Measurements from ENCODE around the gene GAL3ST1. TPM values are rescaled to one million over a fixed set of nuclear protein-coding genes. Genes with fewer than 3 reads are reported as not detected.

Gene GAL3ST1
- total RNA-seq, 1 donor from 2014 or later = 2.6 TPM

DNA sequence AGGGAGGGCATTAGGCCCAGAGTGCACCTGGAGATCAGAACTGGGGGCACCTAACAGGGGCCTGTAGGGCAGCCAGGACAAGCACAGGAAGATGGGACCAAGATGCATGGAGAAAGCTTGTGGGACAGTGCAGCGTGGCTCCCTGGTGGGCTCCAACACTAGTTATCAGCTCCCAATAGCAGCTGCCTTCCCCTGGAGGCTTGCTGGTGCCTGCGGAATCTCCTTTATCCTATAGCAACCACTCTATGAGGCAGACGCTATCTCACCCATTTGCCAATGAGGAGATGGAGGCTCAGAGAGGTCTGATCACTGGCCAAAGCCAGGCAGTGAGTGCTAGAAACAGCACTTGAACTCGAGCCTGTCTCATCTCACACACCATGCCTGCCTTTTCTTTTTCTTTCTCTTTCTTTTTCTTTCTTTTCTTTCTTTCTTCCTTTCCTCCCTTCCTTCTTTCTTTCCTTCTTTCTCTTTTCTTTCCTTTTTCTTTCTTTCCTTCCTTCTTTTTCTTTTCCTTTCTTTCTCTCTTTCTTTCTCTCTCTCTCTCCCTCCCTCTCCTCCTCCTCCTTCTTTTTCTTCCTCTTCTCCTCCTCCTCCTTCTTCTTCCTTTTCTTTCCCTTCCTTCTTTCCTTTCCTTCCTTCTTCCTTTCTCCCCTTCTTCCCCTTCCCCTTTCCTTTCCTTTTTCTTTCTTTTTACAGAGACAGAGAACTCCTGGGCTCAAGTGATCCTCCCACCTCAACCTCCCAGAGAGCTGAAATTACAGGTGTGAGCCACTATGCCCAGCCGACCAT is 52.9 kb downstream of the GAL3ST1 start:
- no peaks in the 10 kb centered on the region for H3K9me3 ChIP-seq (ENCODE audit: control insufficient read depth in 3 of 3, low read length in 3 of 3)

DNA sequence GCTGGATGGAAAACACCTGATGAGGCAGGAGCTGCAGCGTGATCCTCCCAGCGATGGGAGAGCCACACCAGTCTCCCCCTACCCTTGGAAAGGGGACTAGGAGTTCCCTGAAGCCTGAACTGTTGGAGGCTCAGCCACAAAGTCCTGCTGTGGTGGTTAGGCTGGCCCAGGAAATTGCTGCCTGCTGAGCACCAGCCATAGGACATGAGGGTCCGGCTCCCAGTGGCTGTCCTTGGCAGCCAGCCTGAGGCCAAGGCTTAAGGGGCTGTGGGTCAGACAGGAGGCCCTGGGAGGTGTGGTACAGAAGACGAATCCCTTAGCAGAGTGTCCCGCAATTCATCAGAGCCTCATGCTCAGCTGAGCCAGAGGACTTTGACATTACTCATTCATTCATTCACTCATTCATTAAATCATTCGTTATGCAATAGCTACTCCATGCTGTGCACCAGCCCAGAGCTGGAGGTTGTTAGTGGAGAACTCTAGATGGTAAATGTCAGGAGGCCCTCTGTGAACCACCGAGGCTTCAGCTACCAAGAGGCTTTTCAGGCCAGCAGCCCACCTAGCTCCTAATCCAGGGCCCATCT is 54.5 kb downstream of the GAL3ST1 start:
- H3K4me3 ChIP-seq (ENCODE audit: low read length in 3 of 3) = no peak overlapping the region
- H3K9ac ChIP-seq (ENCODE audit: low read depth in 1 of 3, low read length in 3 of 3) = no peak overlapping the region
- H3K4me1 ChIP-seq (ENCODE audit: control insufficient read depth in 3 of 3, insufficient read depth in 3 of 3, low read length in 3 of 3) = no peaks in the 10 kb centered on the region
- H3K27me3 ChIP-seq (ENCODE audit: control insufficient read depth in 3 of 3, insufficient read depth in 3 of 3, low read length in 3 of 3) = peaks cover 0 to 15% (median 4%) of the 10 kb centered on the region in 3 donors
- H3K9me3 ChIP-seq (ENCODE audit: control insufficient read depth in 3 of 3, low read length in 3 of 3) = no peaks in the 10 kb centered on the region
- H3K27ac ChIP-seq (ENCODE audit: low read depth, low read length) = no peak overlapping the region
- H3K36me3 ChIP-seq (ENCODE audit: control insufficient read depth in 3 of 3, insufficient read depth in 3 of 3, low read length in 3 of 3) = no peaks in the 10 kb centered on the region

More for the DNA sequence above, 52.9 kb downstream of the GAL3ST1 start:
- Histone ChIP-seq H3K27me3 (ENCODE audit: control insufficient read depth in 3 of 3, insufficient read depth in 3 of 3, low read length in 3 of 3) (peaks cover under 1 to 15% (median 4%) of the 10 kb centered on the region in 3 donors), H3K9ac (ENCODE audit: low read depth in 1 of 3, low read length in 3 of 3) (no peak overlapping the region), H3K4me1 (ENCODE audit: control insufficient read depth in 3 of 3, insufficient read depth in 3 of 3, low read length in 3 of 3) (no peaks in the 10 kb centered on the region), H3K27ac (ENCODE audit: low read depth, low read length) (no peak overlapping the region), H3K4me3 (ENCODE audit: low read length in 3 of 3) (no peak overlapping the region), H3K36me3 (ENCODE audit: control insufficient read depth in 3 of 3, insufficient read depth in 3 of 3, low read length in 3 of 3) (no peaks in the 10 kb centered on the region)

DNA sequence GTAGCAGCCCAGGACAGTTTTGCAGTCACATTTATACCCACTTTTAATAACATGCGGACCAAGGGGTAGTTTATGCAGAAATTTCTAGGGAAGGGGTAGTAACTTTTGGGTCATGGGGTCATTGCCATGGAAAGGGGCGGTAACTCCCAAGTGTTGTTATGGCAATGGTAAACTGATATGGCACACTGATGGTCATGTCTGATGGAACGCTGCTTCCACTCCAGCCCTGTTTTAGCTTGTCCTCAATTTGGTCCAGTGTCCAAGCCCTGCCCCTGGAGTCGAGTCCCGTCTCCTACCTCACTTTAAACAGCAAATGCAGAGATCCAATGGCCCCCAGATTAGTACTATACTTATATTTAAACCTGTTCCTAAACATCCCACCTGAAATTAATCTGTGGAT is 57.7 kb downstream of the GAL3ST1 start:
- Histone ChIP-seq H3K9ac (ENCODE audit: low read depth in 1 of 3, low read length in 3 of 3) (no peak overlapping the region), H3K9me3 (ENCODE audit: control insufficient read depth in 3 of 3, low read length in 3 of 3) (peaks cover 0 to 4% (median 4%) of the 10 kb centered on the region in 3 donors), H3K4me3 (ENCODE audit: low read length in 3 of 3) (no peak overlapping the region), H3K4me1 (ENCODE audit: control insufficient read depth in 3 of 3, insufficient read depth in 3 of 3, low read length in 3 of 3) (no peaks in the 10 kb centered on the region), H3K27me3 (ENCODE audit: control insufficient read depth in 3 of 3, insufficient read depth in 3 of 3, low read length in 3 of 3) (peaks cover 0 to 11% (median 4%) of the 10 kb centered on the region in 3 donors), H3K36me3 (ENCODE audit: control insufficient read depth in 3 of 3, insufficient read depth in 3 of 3, low read length in 3 of 3) (no peaks in the 10 kb centered on the region), H3K27ac (ENCODE audit: low read depth, low read length) (no peak overlapping the region)

DNA sequence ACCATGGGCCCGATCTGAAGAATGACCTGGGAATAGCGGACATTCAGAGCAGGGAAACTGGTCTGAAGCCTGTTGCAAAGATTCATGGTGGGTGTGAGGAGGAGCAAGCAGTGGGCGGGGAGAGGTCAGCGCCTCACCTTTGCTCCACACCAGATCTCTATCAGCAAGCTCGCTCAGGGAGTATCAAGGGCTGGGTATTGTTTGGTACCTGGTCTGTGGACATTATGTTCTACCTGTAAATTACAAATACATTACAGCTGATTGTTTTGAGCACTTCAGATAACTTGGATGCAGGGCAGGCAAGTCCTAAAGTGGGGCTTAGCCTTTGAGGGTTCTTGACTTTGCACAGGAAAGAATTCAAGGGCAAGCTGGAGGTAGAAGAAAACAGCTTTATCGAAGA is 58.2 kb downstream of the GAL3ST1 start:
- Histone ChIP-seq H3K4me1 (ENCODE audit: control insufficient read depth in 3 of 3, insufficient read depth in 3 of 3, low read length in 3 of 3) (no peaks in the 10 kb centered on the region), H3K9ac (ENCODE audit: low read depth in 1 of 3, low read length in 3 of 3) (no peak overlapping the region), H3K27me3 (ENCODE audit: control insufficient read depth in 3 of 3, insufficient read depth in 3 of 3, low read length in 3 of 3) (peaks cover 0 to 9% (median 3%) of the 10 kb centered on the region in 3 donors), H3K36me3 (ENCODE audit: control insufficient read depth in 3 of 3, insufficient read depth in 3 of 3, low read length in 3 of 3) (no peaks in the 10 kb centered on the region), H3K9me3 (ENCODE audit: control insufficient read depth in 3 of 3, low read length in 3 of 3) (peaks cover 0 to 4% (median 4%) of the 10 kb centered on the region in 3 donors), H3K27ac (ENCODE audit: low read depth, low read length) (no peak overlapping the region), H3K4me3 (ENCODE audit: low read length in 3 of 3) (no peak overlapping the region)

DNA sequence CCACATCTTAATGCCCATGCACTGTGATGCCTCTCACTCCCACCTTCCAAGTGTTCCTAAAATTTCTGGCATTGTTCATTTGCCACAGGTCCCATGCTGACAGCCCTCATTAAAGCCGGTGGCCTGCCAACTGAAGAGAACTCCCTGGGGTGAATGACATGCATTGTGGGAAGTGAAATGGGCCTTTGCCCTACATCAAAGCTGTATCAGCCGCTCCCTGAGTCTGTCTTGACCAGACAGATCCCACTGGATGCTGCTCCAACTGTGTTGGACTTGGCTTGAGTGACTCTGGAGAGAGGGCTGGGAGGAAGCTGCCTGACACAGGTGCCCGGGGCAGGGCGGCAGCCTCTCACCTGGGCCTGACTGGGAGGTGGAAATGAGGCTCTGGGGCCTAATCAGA is 60.2 kb downstream of the GAL3ST1 start:
- peaks cover 0 to 4% (median 4%) of the 10 kb centered on the region in 3 donors for H3K9me3 ChIP-seq (ENCODE audit: control insufficient read depth in 3 of 3, low read length in 3 of 3)
- H3K4me1 ChIP-seq (ENCODE audit: control insufficient read depth in 3 of 3, insufficient read depth in 3 of 3, low read length in 3 of 3) = no peaks in the 10 kb centered on the region
- H3K9ac ChIP-seq (ENCODE audit: low read depth in 1 of 3, low read length in 3 of 3) = no peak overlapping the region
- no peak overlapping the region for H3K4me3 ChIP-seq (ENCODE audit: low read length in 3 of 3)
- H3K36me3 ChIP-seq (ENCODE audit: control insufficient read depth in 3 of 3, insufficient read depth in 3 of 3, low read length in 3 of 3) = no peaks in the 10 kb centered on the region
- no peaks in the 10 kb centered on the region for H3K27me3 ChIP-seq (ENCODE audit: control insufficient read depth in 3 of 3, insufficient read depth in 3 of 3, low read length in 3 of 3)
- H3K27ac ChIP-seq (ENCODE audit: low read depth, low read length) = no peak overlapping the region

DNA sequence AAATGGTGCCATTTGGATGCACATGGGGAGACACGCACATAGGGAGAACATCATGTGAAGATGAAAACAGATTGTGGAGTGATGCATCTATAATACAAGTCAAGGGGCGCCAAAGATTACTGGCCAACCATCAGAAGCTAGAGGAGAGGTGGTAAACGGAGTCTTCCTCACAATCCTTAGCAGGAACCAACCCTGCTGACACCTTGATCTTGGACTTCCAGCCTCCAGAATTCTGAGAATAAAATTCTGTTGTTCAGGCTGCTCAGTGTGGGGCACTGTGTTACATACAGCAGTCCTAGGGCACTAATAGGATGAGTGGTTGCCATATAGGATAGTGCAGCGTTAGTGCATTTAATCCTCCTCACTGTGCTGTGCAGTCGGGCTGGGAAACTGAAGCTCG is 61.0 kb downstream of the GAL3ST1 start:
- H3K4me3 ChIP-seq (ENCODE audit: low read length in 3 of 3) = no peak overlapping the region
- H3K27ac ChIP-seq (ENCODE audit: low read depth, low read length) = no peak overlapping the region
- no peaks in the 10 kb centered on the region for H3K27me3 ChIP-seq (ENCODE audit: control insufficient read depth in 3 of 3, insufficient read depth in 3 of 3, low read length in 3 of 3)
- H3K4me1 ChIP-seq (ENCODE audit: control insufficient read depth in 3 of 3, insufficient read depth in 3 of 3, low read length in 3 of 3) = no peaks in the 10 kb centered on the region
- H3K36me3 ChIP-seq (ENCODE audit: control insufficient read depth in 3 of 3, insufficient read depth in 3 of 3, low read length in 3 of 3) = no peaks in the 10 kb centered on the region
- H3K9me3 ChIP-seq (ENCODE audit: control insufficient read depth in 3 of 3, low read length in 3 of 3) = peaks cover 0 to 4% (median 4%) of the 10 kb centered on the region in 3 donors
- no peak overlapping the region for H3K9ac ChIP-seq (ENCODE audit: low read depth in 1 of 3, low read length in 3 of 3)

DNA sequence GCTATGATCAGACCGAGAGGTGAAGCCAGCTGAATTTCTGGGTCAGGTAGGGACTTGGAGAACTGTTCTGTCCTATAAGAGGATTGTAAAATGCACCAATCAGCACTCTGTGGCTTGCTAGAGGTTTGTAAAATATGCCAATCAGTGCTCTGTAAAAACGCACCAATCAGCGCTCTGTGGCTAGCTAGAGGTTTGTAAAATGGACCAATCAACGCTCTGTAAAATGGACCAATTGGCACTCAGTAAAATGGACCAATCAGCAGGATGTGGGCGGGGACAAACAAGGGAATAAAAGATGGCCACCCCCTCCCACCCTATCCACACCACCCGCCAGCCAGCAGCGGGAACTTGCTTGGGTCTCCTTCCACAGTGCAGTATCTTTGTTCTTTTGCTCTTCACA is 62.6 kb downstream of the GAL3ST1 start:
- H3K4me3 ChIP-seq (ENCODE audit: low read length in 3 of 3) = no peak overlapping the region
- no peak overlapping the region for H3K27ac ChIP-seq (ENCODE audit: low read depth, low read length)
- H3K9me3 ChIP-seq (ENCODE audit: control insufficient read depth in 3 of 3, low read length in 3 of 3) = peaks cover 0 to 4% (median 4%) of the 10 kb centered on the region in 3 donors
- H3K4me1 ChIP-seq (ENCODE audit: control insufficient read depth in 3 of 3, insufficient read depth in 3 of 3, low read length in 3 of 3) = no peaks in the 10 kb centered on the region
- no peaks in the 10 kb centered on the region for H3K36me3 ChIP-seq (ENCODE audit: control insufficient read depth in 3 of 3, insufficient read depth in 3 of 3, low read length in 3 of 3)
- no peak overlapping the region for H3K9ac ChIP-seq (ENCODE audit: low read depth in 1 of 3, low read length in 3 of 3)
- H3K27me3 ChIP-seq (ENCODE audit: control insufficient read depth in 3 of 3, insufficient read depth in 3 of 3, low read length in 3 of 3) = peaks cover 5 to 10% (median 9%) of the 10 kb centered on the region in 3 donors

DNA sequence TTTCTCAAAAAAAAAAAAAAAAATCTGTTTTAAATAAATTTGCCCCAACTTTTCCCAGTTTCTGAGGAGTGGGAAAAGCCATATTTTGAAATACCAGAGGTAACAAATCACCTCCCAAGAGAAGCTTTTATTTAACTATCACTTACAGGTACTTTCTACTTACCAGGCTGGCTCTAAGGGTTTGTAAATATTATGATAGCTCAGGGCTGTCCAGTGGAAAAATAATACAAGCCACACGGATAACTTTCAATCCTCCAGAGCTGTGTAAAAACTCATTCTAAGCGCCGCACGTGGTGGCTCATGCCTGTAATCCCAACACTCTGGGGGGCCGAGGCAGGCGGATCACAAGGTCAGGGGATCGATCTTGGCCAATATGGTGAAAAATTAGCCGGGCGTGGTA is 63.4 kb downstream of the GAL3ST1 start:
- Histone ChIP-seq H3K27me3 (ENCODE audit: control insufficient read depth in 3 of 3, insufficient read depth in 3 of 3, low read length in 3 of 3) (peaks cover 12 to 17% (median 15%) of the 10 kb centered on the region in 3 donors), H3K27ac (ENCODE audit: low read depth, low read length) (no peak overlapping the region), H3K36me3 (ENCODE audit: control insufficient read depth in 3 of 3, insufficient read depth in 3 of 3, low read length in 3 of 3) (no peaks in the 10 kb centered on the region), H3K4me3 (ENCODE audit: low read length in 3 of 3) (no peak overlapping the region), H3K9ac (ENCODE audit: low read depth in 1 of 3, low read length in 3 of 3) (no peak overlapping the region), H3K4me1 (ENCODE audit: control insufficient read depth in 3 of 3, insufficient read depth in 3 of 3, low read length in 3 of 3) (no peaks in the 10 kb centered on the region), H3K9me3 (ENCODE audit: control insufficient read depth in 3 of 3, low read length in 3 of 3) (peaks cover 0 to 4% (median 4%) of the 10 kb centered on the region in 3 donors)

DNA sequence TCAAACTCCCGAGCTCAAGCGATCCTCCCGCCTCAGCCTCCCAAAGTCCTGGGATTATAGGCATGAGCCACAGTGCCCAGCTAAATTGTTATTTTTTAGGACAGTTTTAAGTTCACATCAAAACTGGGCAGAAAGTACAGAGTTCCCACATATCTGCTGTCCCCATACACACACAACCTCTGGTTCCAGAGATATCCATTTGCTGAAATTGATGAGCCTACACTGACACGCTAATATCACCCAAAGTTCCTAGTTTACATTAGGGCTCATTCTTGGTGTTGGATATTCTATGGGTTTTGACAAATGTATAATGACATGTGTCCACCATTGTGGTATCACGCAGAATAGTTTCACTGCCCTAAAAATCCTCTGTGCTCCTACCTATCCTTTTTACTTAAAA is 66.2 kb downstream of the GAL3ST1 start:
- Histone ChIP-seq H3K27me3 (ENCODE audit: control insufficient read depth in 3 of 3, insufficient read depth in 3 of 3, low read length in 3 of 3) (peaks cover 27 to 33% (median 32%) of the 10 kb centered on the region in 3 donors), H3K36me3 (ENCODE audit: control insufficient read depth in 3 of 3, insufficient read depth in 3 of 3, low read length in 3 of 3) (no peaks in the 10 kb centered on the region)

DNA sequence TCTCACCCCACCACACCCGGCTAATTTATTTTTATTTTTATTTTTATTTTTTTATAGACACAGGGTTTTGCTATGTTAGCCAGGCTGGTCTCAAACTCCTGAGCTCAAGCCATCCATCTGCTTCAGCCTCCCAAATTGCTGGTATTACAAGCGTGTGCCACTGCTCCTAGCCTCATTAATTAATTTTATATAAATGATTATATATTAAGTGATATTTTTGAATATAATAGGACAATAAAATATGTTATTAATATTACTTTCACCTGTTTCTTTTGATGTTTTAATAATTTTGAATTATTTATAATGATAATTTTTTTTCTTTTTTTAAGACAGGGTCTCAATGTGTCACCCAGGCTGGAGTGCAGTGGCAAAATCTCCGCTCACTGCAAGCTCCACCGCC is 66.8 kb downstream of the GAL3ST1 start:
- H3K27ac ChIP-seq (ENCODE audit: low read depth, low read length) = no peak overlapping the region
- no peaks in the 10 kb centered on the region for H3K36me3 ChIP-seq (ENCODE audit: control insufficient read depth in 3 of 3, insufficient read depth in 3 of 3, low read length in 3 of 3)
- no peaks in the 10 kb centered on the region for H3K4me1 ChIP-seq (ENCODE audit: control insufficient read depth in 3 of 3, insufficient read depth in 3 of 3, low read length in 3 of 3)
- H3K4me3 ChIP-seq (ENCODE audit: low read length in 3 of 3) = no peak overlapping the region
- H3K27me3 ChIP-seq (ENCODE audit: control insufficient read depth in 3 of 3, insufficient read depth in 3 of 3, low read length in 3 of 3) = peaks cover 27 to 36% (median 33%) of the 10 kb centered on the region in 3 donors
- no peak overlapping the region for H3K9ac ChIP-seq (ENCODE audit: low read depth in 1 of 3, low read length in 3 of 3)
- H3K9me3 ChIP-seq (ENCODE audit: control insufficient read depth in 3 of 3, low read length in 3 of 3) = no peaks in the 10 kb centered on the region

More for the DNA sequence above, 66.2 kb downstream of the GAL3ST1 start:
- Histone ChIP-seq H3K9ac (ENCODE audit: low read depth in 1 of 3, low read length in 3 of 3) (no peak overlapping the region), H3K27ac (ENCODE audit: low read depth, low read length) (no peak overlapping the region), H3K4me3 (ENCODE audit: low read length in 3 of 3) (no peak overlapping the region), H3K9me3 (ENCODE audit: control insufficient read depth in 3 of 3, low read length in 3 of 3) (peaks cover 0 to 2% (median under 1%) of the 10 kb centered on the region in 3 donors), H3K4me1 (ENCODE audit: control insufficient read depth in 3 of 3, insufficient read depth in 3 of 3, low read length in 3 of 3) (no peaks in the 10 kb centered on the region)

Measured in skeletal muscle tissue (tissue), 4 donors.